Ishikawa (cell line): ENCODE measurements around the gene RFWD3.

ENCODE experiments used
- CEBPB ChIP-seq: IDR thresholded peaks from 2 replicates; pipeline ENCODE4 v1.6.1; 2012
- CREB1 ChIP-seq: IDR thresholded peaks from 2 replicates; pipeline ENCODE4 v1.6.1; 2012; ENCODE audit warnings: low read depth
- EGR1 ChIP-seq: IDR thresholded peaks from 2 replicates; pipeline ENCODE4 v1.6.1; 2012
- EP300 ChIP-seq: IDR thresholded peaks from 2 replicates; pipeline ENCODE4 v1.6.1; 2012; ENCODE audit warnings: borderline replicate concordance
- FOXM1 ChIP-seq: IDR thresholded peaks from 2 replicates; pipeline ENCODE4 v1.6.1; 2012; ENCODE audit warnings: low read depth, borderline replicate concordance
- MAX ChIP-seq: IDR thresholded peaks from 2 replicates; pipeline ENCODE4 v1.6.1; 2012
- NFIC ChIP-seq: IDR thresholded peaks from 2 replicates; pipeline ENCODE4 v1.6.1; 2012
- RAD21 ChIP-seq: IDR thresholded peaks from 2 replicates; pipeline ENCODE4 v1.6.1; 2012; ENCODE audit warnings: low read depth
- REST ChIP-seq: IDR thresholded peaks from 2 replicates; pipeline ENCODE4 v1.6.1; 2012; ENCODE audit warnings: low read depth, mild to moderate bottlenecking
- TAF1 ChIP-seq: IDR thresholded peaks from 2 replicates; pipeline ENCODE4 v1.6.1; 2012; ENCODE audit warnings: low read depth, mild to moderate bottlenecking
- TCF12 ChIP-seq: IDR thresholded peaks from 2 replicates; pipeline ENCODE4 v1.6.1; 2012; ENCODE audit warnings: low read depth
- TEAD4 ChIP-seq: IDR thresholded peaks from 2 replicates; pipeline ENCODE4 v1.6.1; 2012
- YY1 ChIP-seq: IDR thresholded peaks from 2 replicates; pipeline ENCODE4 v1.6.1; 2012; ENCODE audit warnings: low read depth
- ZBTB7A ChIP-seq: IDR thresholded peaks from 2 replicates; pipeline ENCODE4 v1.6.1; 2012; ENCODE audit warnings: low read depth
- TF ChIP-seq, protein P1 (sequence below): IDR thresholded peaks from 2 replicates; pipeline ENCODE4 v1.6.1; 2012

Gene RFWD3

DNA sequence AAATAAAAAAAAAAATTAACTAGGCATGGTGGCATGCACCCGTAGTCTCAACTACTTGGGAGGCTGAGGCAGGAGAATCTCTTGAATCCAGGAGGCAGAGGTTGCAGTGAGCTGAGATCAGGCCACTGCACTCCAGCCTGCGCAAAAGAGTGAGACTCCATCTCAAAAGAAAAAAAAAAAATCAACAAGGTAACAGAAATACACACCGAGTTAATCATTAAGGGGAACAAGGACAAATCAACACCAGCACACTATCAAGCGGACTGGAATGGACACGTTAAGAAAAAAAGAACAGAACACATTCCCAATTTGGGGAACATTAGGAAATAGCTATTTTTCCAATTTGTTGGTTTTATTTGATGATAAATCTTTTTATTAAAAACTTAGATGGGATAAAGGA lies 31.4 kb downstream of the RFWD3 start:
- TF ChIP-seq MAX (no peak), CREB1 (no peak), RAD21 (no peak), EP300 (no peak), TAF1 (no peak), TEAD4 (no peak), ZBTB7A (no peak), TCF12 (no peak), REST (no peak), NFIC (no peak), EGR1 (no peak), CEBPB (no peak), FOXM1 (no peak), YY1 (no peak)
- TF ChIP-seq, protein P1, sequence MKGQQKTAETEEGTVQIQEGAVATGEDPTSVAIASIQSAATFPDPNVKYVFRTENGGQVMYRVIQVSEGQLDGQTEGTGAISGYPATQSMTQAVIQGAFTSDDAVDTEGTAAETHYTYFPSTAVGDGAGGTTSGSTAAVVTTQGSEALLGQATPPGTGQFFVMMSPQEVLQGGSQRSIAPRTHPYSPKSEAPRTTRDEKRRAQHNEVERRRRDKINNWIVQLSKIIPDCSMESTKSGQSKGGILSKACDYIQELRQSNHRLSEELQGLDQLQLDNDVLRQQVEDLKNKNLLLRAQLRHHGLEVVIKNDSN: no peak

GRCh38 chr16:74633686-74634085 lies 33.0 kb downstream of the RFWD3 start:
- TF ChIP-seq EGR1 (no peak), CREB1 (no peak), EP300 (no peak), TEAD4 (no peak), TCF12 (no peak), CEBPB (no peak)
- TF ChIP-seq, protein P1: no peak

DNA sequence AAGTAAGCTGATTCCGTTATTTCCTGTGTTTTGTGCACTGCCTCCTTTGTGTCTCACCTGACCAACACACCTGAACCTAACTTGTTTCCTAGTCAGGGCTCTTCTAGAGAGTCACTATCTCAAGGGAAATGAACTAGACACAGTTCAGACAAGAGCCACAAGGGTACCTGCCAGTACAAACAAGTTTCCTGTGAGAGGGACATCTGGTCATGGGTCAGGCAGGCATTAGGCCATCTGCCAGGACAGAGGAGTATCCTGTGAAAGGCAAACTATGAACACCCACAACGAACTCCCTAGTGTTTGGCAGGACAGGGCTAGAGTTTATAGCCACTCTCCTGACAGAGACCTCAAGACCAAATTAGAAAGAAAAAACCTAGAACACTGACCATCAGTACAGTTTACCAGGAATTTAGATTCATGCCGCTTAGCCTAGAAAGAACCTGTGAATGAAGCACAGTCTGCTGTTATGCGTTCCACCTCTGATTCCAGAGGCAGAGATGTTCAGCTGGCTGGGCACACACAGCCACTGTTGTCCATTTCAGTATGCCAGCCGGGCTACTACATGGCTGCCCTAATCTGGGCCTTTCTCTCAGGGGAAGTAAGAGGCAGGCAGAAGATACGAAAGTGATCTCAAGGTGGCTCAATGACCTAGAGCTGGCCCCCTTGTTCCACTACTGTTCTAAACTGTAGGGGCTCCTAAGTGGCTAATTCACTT lies 39.0 kb downstream of the RFWD3 start:
- TF ChIP-seq, protein P1: no peak

- TF ChIP-seq REST: no peak
Measured at GRCh38 chr16:74626741-74627416, 39.8 kb downstream of the RFWD3 start.

DNA sequence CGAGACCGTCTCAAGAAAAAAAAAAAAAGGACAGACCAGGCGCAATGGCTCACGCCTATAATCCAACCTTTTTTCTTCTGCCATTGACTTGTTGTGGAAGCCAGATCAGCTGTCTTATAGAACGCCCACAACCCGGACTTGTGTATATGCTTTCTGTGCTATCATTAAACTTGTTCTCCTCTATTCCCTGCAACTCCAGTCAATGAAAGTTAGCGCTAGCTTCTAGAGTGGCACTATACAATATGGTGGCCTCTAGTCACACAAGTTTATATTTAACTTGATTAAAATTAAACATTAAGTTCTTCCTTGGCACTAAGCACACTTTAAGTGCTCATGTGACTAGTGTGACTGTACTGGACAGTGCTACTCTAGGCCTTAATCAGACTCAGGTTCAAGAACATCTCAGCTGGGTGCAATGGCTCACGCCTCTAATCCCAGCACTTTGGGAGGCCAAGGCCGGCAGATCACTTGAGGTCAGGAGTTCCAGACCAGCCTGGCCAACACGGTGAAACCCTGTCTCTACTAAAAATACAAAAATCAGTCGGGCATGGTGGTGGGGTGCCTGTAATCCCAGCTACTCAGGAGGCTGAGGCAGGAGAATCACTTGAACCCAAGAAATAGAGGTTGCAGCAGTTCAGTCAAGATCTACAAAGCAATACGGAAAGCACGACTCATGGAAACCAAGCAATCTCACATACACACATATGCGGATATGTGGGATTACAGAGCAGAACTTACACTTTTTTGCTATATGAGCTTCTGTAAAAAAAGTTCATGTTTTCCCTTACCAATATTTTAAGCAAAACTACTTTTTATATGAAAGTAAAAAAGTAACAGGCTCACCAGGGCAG lies 41.0 kb downstream of the RFWD3 start:
- no peak for TF ChIP-seq YY1
- TF ChIP-seq, protein P1: no peak
- TF ChIP-seq TEAD4: no peak
- no peak for TF ChIP-seq ZBTB7A
- no peak for TF ChIP-seq TCF12
- no peak for TF ChIP-seq NFIC
- no peak for TF ChIP-seq MAX
- TF ChIP-seq REST: no peak
- no peak for TF ChIP-seq CEBPB
- no peak for TF ChIP-seq EP300
- TF ChIP-seq TAF1: no peak
- TF ChIP-seq FOXM1: no peak
